Fibroblast of lung (primary cell): ENCODE measurements around the gene MYL2. TPM values are rescaled to one million over a fixed set of nuclear protein-coding genes. Genes with fewer than 3 reads are reported as not detected.

Experiments used
- DNase-seq, 2 donors: peaks; one replicate each; pipeline versions ENCODE4 v3.0.0 to v3.0.0-alpha.2; 2010; ENCODE audit warnings: low read depth in 2 of 2
- H2AFZ ChIP-seq: 2 replicates; pipeline ENCODE4 v1.5.1; 2012; ENCODE audit warnings: low read length, control low read depth, inconsistent platforms
- H3K27ac ChIP-seq: 2 replicates; pipeline ENCODE4 v1.5.1; 2011; ENCODE audit warnings: low read length, control low read depth; ENCODE audit not compliant: insufficient read depth
- H3K27me3 ChIP-seq: 2 replicates; pipeline ENCODE4 v1.5.1; 2011; ENCODE audit warnings: mild to moderate bottlenecking, low read length; ENCODE audit not compliant: control insufficient read depth, insufficient read depth
- H3K36me3 ChIP-seq: 2 replicates; pipeline ENCODE4 v1.5.1; 2011; ENCODE audit warnings: low read length; ENCODE audit not compliant: control insufficient read depth, insufficient read depth
- H3K4me1 ChIP-seq: 2 replicates; pipeline ENCODE4 v1.5.1; 2011; ENCODE audit warnings: low read length; ENCODE audit not compliant: control insufficient read depth, insufficient read depth; ENCODE audit errors: extremely low read depth
- H3K4me2 ChIP-seq: 2 replicates; pipeline ENCODE4 v1.5.1; 2011; ENCODE audit warnings: low read length, control low read depth; ENCODE audit not compliant: insufficient read depth; ENCODE audit errors: extremely low read depth
- H3K4me3 ChIP-seq, 4 experiments: fragments of 200-600 bp in 1 of 4; sonication (generic) in 1 of 4; replicated peaks in 1 of 4; 2 replicates each; pipeline ENCODE4 v1.5.1; 2011 to 2016; ENCODE audit warnings: low read length in 4 of 4, low read depth in 3 of 4, mild to moderate bottlenecking in 3 of 4, control low read depth in 2 of 4, inconsistent platforms in 1 of 4, mixed read lengths in 1 of 4; ENCODE audit not compliant: insufficient read depth in 1 of 4; ENCODE audit errors: control extremely low read depth in 1 of 4
- H3K79me2 ChIP-seq: 2 replicates; pipeline ENCODE4 v1.5.1; 2012; ENCODE audit warnings: mild to moderate bottlenecking, low read length, inconsistent platforms; ENCODE audit not compliant: control insufficient read depth, insufficient read depth
- H3K9ac ChIP-seq: 2 replicates; pipeline ENCODE4 v1.5.1; 2011; ENCODE audit warnings: mild to moderate bottlenecking, low read length, control low read depth; ENCODE audit not compliant: insufficient read depth
- H3K9me3 ChIP-seq: 2 replicates; pipeline ENCODE4 v1.5.1; 2012; ENCODE audit warnings: low read depth, low read length; ENCODE audit not compliant: control insufficient read depth, insufficient read depth
- H4K20me1 ChIP-seq: 2 replicates; pipeline ENCODE4 v1.5.1; 2011; ENCODE audit warnings: low read length; ENCODE audit not compliant: control insufficient read depth, insufficient read depth; ENCODE audit errors: extremely low read depth
- CTCF ChIP-seq, 2 donors: IDR thresholded peaks in 1 of 2; conservative IDR thresholded peaks in 1 of 2; 1 replicate in 1 of 2; 2 replicates in 1 of 2; pipeline ENCODE4 v1.5.1; 2011 to 2012; ENCODE audit warnings: low read length in 2 of 2, control low read depth in 1 of 2, inconsistent platforms in 1 of 2, low read depth in 1 of 2, mild to moderate bottlenecking in 1 of 2
- EZH2 ChIP-seq: IDR thresholded peaks from 2 replicates; pipeline ENCODE4 v1.5.1; 2012; ENCODE audit warnings: low read length, control low read depth, mild to moderate bottlenecking; ENCODE audit errors: missing control alignments
- polyA plus RNA-seq, 2 donors: library from polyadenylated mRNA; depleted of rRNA in 1 of 2; stranded (reverse) in 1 of 2; unstranded in 1 of 2; fragments of >200 nt; gene quantifications; 2 replicates each; pipeline ENCODE4 v1.2.1, GENCODE V29; 2011 to 2012; ENCODE audit warnings: missing spikeins in 1 of 2
- total RNA-seq: library from RNA; depleted of rRNA; stranded (reverse); fragments of >200 nt; gene quantifications from 2 replicates; pipeline ENCODE4 v1.2.1, GENCODE V29; 2014

MYL2 gene
- total and polyA plus RNA-seq, 2 donors (not counting 1 experiment from before 2014, with no cell fraction given), result not detected

GRCh38 chr12:110948041-110948440 lies 27.7 kb upstream of the MYL2 start:
- H3K9me3 ChIP-seq, result no peaks in the 10 kb centered on the region
- no peak overlapping the region for H3K27ac ChIP-seq
- H3K4me3 ChIP-seq, result no peak overlapping the region
- no peaks in the 10 kb centered on the region for H3K4me1 ChIP-seq
- no peak overlapping the region for H3K9ac ChIP-seq
- H3K36me3 ChIP-seq, result no peaks in the 10 kb centered on the region
- TF ChIP-seq CTCF (conservative IDR thresholded peaks at IDR 0.05 in 1 of 2, IDR thresholded peaks at IDR 0.05 in 1 of 2; ENCODE audit: low read depth in 1 of 2, low read length in 2 of 2) (no peak), EZH2 (no peak)
- H3K4me2 ChIP-seq, result no peak overlapping the region
- DNase-seq, result no peak
- no peak overlapping the region for H2AFZ ChIP-seq
- H3K79me2 ChIP-seq, result no peaks in the 10 kb centered on the region
- H3K27me3 ChIP-seq, result no peaks in the 10 kb centered on the region
- no peaks in the 10 kb centered on the region for H4K20me1 ChIP-seq

GRCh38 chr12:110943373-110943772 lies 23.0 kb upstream of the MYL2 start:
- Histone ChIP-seq H2AFZ (no peak overlapping the region), H3K9ac (no peak overlapping the region), H3K4me1 (no peaks in the 10 kb centered on the region), H3K79me2 (no peaks in the 10 kb centered on the region), H3K9me3 (no peaks in the 10 kb centered on the region), H3K27ac (no peak overlapping the region), H3K4me2 (no peak overlapping the region), H4K20me1 (no peaks in the 10 kb centered on the region), H3K36me3 (no peaks in the 10 kb centered on the region), H3K27me3 (no peaks in the 10 kb centered on the region), H3K4me3 (no peak overlapping the region)
- no peak for DNase-seq
- TF ChIP-seq EZH2 (no peak), CTCF (conservative IDR thresholded peaks at IDR 0.05 in 1 of 2, IDR thresholded peaks at IDR 0.05 in 1 of 2; ENCODE audit: low read depth in 1 of 2, low read length in 2 of 2) (no peak)

GRCh38 chr12:110941391-110941790 lies 21.0 kb upstream of the MYL2 start:
- H4K20me1 ChIP-seq, result no peaks in the 10 kb centered on the region
- no peak for TF ChIP-seq EZH2
- no peak for TF ChIP-seq CTCF (conservative IDR thresholded peaks at IDR 0.05 in 1 of 2, IDR thresholded peaks at IDR 0.05 in 1 of 2; ENCODE audit: low read depth in 1 of 2, low read length in 2 of 2)

More at GRCh38 chr12:110941391-110941790, 21.0 kb upstream of the MYL2 start:
- Histone ChIP-seq H3K9ac (no peak overlapping the region), H3K4me1 (no peaks in the 10 kb centered on the region), H3K36me3 (no peaks in the 10 kb centered on the region), H3K79me2 (no peaks in the 10 kb centered on the region), H3K4me3 (no peak overlapping the region), H3K4me2 (no peak overlapping the region), H3K27ac (no peak overlapping the region), H3K9me3 (no peaks in the 10 kb centered on the region), H3K27me3 (no peaks in the 10 kb centered on the region), H2AFZ (no peak overlapping the region)
- DNase-seq, result no peak
